ENCODE data around the gene GABPB1.
A peak's percentile ranks its signal among the peaks of the same experiment; 100 is the strongest.
"Not testable (repeated sequence)": the region's sequence is repeated elsewhere in the genome, so short reads cannot be mapped to it uniquely, and the experiment has no call there.

The GABPB1 gene

DNA sequence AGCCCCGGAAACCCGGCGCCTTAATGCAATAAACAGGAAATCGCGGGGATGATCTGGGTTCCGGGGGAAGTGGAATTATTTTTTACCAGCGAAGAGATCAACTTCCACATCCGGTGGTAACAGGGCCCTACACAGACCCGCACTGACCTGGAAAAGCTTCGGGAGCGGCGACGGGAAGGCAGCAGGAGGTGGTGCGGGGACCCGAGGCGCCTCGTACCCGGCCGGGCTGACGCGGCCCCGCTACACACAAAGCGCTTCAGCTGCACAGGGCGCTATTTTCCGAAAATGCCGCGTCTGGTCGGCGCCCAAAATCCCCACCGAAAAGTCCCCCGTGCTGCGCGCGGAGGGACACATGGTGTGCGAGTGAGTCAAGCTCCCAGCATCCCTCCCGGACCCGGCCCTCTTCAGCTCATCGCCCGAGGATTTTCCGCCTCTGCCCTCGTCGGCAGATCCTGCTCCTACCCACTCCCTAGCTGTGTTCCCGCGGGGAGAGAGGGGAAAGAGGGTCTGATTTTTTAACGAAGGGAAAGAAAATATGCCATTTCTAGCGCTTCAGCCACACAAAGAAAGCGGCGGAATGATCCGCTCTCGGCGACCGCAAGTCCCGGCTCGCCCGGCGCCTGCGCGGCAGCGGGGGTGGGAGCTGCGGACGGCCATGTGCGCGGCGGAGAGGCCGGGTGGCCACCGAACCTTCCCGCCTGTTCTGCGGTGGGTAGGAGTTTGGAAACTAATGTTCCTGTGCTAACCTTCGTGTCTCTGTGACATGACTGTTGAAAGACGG is at the start of gene GABPB1:
Gene GABPB1 (minus strand): TSS at position 361 of the 781 bp plus-strand sequence. CDS start 45,400 bp downstream, outside the sequence.
- DNase-seq = peak; percentile 81

DNA sequence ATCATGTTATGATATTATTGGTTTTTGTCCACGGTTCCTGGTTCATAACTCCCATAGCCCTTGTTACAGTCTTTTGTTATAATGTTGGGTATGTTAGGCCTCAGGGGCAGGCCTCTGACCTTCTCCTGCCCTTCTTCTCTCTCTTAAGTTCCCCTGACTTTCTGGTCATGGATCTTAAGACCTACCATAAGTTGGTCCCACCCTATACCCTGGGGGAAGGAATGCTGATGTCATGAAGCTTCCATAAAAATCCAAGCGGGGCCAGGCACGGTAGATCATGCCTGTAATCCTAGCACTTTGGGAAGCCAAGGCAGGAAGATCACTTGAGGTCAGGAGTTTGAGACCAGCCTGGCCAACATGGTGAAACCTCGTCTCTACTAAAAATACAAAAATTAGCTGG is 36.6 kb upstream of the GABPB1 start:
- not testable (repeated sequence) for DNase-seq

DNA sequence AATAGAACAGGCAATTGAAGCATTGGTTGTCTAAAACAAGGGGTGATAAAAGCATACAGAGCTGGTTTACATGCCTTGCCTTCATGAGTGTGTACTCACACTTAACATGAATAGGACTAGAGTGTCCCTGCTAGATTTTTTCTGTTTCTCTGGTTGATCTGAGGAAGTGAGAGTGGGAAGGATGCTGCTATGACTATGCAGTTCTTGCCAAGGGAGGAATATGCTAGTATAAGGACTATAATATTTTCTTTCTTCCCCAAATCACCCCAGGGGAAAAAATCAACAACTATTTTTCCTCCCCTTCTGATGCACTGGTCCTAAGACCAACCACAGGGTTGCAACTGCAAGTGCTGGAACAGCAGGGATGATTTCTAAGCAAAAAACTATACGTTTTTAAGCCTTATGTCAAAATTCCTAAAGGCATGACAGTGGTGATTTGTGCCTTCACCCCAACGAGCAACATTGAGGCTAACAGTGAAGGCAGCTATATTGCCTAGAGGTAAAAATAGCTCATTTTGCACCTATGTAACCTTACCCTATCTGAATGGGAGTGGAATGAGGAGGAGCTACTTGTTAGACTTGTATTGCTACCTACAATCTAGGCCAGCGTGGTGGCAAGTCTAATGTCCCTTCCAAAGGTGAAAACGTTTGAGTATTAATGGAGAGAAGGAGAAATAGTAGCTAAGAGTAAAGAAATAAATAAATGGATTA is 35.7 kb upstream of the GABPB1 start:
- no peak for DNase-seq

DNA sequence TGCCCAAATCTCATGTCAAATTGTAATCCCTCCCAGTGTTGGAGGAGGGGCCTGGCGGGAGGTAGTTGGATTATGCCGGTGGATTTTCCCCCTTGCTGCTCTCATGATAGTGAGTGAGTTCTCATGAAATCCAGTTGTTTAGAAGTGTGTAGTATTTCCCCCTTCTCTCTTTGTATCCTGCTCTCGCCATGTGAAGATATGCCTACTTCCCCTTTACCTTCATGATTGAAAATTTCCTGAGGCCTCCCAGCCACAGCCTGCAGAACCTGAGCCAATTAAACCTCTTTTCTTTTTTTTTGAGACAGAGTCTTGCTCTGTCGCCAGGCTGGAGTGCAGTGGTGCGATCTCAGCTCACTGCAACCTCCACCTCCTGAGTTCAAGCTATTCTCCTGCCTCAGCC is 27.4 kb upstream of the GABPB1 start:
- not testable (repeated sequence) for DNase-seq

DNA sequence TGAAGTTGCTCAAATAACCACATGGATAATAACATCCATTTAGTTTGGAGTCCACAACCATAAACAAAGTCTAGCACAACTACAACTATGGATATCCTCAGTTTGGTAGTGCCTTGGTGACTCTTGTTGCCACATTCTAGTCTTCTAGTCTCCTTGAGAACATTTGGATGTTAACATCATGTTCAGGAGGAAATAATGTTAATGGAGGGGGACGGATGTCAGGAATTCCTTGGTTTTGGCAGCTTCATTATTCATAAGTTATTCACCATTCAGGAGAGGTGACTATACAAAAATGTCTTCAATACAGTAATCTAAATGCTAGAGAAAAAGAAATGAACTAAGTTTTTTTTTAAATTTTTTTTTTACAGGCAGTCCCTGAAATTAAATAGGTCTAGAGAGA is 26.4 kb upstream of the GABPB1 start:
- DNase-seq = no peak

DNA sequence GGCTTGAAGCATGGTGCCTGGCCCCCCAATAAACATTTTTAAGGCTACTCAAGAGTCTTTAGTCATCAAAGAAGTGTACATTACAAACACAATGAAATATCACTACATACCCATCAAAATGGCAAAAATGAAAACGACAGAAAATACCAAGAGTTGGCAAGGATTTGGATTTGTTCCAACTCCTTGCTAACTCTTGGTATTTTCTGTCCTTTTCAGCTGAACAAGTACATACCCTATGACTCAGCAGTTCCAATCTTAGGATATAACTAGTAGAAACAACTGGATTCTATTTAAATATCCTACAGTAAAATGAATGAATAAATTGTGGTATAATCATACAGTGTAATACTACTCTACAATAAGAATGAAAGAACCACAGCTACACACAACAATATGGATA is 25.1 kb upstream of the GABPB1 start:
- no peak for DNase-seq

DNA sequence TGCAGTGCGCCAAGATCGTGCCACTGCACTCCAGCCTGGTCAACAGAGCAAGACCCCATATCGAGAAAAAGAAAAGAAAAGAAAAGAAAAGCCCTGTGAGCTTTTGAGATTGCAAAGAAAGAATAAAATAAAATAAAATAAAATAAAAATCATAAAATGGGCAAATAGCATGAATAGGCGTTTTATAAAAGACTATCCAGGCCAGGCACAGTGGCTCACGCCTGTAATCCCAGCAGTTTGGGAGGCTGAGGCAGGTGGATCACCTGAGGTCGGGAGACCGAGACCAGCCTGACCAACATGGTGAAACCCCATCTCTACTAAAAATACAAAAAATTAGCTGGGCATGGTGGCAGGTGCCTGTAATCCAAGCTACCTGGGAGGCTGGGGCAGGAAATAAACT is 24.4 kb upstream of the GABPB1 start:
- not testable (repeated sequence) for DNase-seq

DNA sequence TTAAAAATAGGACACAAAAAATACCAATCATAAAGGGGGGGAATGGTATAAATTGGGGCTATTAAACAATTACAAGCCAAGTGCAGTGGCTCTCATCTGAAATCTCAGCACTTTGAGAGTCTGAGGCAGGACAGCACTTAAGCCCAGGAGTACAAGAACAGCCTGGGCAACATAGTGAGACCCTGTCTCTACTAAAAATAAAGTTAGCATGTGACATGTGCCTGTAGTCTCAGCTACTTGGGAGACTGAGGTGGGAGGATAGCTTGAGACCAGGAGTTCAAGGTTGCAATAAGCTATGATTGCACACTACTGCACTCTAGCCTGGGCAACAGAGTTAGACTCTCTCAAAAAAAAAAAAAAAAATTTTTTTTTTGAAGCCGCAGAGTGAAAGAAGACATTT is 23.8 kb upstream of the GABPB1 start:
- DNase-seq = no peak

DNA sequence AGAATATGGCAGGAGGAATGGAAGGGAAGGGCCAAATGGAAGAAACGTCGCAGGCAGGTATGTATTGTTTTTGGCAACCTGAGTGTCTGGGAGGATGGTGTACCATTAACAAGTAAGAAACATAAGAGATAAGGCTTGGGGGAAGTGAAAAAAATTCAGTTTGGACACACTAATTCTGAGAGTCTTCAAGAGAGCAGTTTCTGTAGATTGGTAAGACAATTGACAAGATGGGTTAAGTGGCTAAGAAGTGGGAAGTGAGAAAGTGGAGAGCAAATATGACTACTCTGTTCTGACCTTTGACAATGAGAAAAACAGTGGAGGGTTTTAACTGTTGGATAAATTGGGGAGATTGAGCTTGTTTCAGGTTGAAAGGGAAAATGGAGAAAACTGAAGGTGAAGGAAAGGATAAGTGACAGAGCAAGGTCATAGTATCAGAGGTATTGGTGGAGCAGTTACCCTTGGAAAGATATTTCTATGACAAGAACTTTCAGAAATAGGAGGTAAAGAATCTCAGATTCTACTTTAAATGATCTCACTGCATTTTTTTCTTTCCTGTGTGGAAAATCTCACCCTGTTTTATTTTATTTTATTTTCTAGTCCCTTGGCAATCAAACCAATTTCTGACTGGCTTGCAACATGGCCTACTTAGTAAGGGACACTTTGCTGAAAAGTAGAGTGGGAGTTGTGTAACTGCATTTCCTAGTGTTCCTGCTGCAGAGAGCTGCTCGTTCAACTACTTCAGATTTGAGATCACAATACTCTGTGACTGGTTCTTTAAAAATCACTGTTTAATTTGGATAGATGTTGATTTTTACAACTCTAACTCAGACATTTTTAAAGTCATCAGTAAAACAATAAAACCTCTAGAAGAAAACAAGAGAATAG is 23.1 kb upstream of the GABPB1 start:
- no peak for DNase-seq

DNA sequence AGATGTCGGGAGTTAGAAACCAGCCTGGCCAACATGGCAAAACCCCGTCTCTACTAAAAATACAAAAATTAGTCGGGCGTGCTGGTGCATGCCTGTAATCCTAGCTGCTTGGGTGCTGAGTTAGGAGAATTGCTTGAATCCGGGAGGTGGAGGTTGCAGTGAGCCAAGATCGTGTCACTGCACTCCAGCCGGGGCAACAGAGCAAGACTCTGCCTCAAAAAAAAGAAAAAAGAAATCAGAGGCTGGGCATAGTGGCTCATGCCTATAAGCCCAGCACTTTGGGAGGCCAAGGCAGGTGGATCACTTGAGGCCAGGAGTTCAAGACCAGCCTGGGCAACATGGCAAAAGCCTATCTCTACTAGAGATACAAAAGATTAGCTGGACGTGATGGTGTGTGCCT is 14.6 kb upstream of the GABPB1 start:
- not testable (repeated sequence) for DNase-seq

DNA sequence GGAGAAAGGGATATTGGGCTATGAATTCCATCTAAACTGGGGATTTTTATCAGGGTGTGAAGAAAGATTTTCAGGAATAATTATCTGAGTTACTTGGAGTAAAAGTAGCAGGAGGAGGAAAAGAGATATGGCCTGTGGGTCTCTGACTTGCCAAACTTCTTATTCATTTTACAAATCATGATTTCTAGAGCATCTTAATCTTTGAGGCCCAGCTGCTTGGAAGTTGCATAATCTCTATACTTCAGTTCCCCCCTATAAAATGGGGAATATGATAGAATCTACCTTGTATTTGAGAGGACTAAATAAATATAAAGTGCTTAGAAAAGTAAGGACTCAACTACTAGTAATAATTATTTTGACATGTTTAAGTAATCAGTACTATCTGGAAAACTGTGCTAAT is 11.0 kb upstream of the GABPB1 start:
- DNase-seq = no peak

DNA sequence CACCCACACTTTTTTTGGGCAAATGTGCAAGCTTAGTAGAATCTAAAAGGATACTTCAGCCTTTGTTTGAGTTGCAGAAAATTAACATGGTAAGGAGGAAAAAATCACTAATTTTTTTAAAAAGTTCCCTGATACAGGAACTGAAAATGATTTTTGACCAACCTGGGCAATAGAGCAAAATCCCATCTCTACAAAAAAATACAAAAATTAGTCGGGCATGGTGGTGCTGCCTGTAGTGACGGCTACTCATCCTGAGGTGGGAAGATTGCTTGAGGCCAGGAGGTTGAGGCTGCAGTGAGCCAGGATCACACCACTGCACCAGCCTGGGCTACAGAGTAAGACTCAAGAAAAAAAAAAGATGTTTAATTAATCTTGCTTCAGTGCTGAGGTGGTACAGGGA is 10.6 kb upstream of the GABPB1 start:
- DNase-seq = no peak

DNA sequence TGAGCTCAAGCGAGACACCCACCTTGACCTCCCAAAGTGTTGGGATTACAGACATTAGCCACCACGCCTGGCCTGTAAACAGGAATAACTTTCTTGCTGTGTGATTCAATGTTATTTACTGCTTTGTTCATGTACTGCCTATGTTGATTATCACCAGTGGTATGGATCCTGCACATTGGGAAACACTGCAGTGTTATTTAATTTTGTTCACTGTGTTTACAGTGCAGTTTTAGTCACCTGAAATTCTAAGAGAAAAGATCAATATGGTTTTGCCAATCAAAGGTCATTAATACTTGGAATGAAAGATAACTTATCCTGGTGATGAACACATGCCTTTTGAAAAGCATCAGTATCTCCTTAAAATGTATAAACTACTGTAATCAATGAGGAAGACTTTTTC is 8.6 kb upstream of the GABPB1 start:
- no peak for DNase-seq

DNA sequence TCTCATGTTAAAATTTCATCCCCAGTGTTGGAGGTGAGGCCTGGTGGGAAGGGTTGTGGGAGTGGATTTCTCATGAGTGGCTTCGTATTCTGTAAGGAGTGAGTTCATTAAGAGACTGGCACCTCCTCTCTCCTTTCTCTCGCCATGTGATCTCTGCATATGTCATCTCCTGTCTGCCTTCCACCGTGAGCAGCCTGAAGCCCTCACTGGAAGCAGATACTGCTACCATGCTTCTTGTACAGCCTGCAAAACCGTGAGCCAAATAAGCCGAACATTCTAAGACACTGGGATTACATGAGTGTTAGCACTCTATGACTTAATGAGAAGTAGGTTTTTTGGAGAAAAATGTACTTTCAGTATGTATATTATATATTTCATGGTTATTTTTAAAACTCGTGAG is 6.8 kb upstream of the GABPB1 start:
- no peak for DNase-seq

DNA sequence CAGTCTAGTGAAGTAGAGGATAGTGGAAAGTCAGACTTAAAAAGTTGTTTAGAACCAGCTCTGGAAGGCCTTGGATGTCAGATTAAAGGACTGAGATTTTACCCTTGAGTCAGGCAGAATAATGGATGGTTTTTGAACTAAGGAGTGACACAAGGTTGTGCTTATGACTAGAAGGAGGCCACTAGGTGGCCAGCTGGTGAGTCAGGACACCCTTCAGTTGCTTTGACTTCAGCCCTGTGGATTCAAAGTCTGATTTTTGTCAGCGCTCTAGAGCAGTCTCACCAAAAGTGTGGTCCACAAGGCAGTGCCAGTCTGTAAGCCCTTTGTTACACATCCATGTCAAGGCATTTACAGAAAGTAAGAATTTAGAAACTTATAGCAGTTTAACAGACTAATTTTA is 3.8 kb upstream of the GABPB1 start:
- DNase-seq = no peak

DNA sequence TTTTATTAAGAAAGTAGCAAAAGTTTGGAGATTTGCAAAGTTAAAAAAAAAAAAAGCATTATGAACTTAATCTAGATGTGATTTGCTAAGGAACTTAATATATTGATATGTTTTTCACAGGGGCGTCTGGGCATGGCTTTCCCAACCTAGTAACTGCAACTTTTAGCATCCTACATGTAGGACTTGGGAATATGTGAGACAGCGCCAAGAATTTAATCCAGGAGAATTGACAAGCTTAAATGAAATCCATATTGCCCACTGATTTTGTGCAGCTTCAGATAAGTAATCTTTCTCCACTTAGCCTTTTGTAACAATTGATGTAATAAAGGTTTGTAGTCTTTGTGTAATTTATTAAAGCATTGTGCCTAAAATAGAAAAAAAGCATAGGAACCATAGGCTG is 982 bp upstream of the GABPB1 start:
- DNase-seq = no peak

DNA sequence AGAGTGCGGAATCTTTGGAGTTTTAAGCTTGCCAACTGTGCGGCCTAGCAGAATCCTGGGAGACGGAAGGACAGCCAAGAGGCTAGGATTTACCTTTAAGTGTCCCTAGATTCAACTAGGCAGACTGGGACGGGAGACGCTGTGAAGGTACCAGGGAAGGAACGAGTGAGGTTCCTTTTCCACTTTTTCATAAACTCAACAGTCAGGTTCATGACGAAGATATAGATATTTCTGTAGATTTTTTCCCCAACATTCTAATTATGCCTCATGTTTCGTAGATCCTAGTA is 564 bp upstream of the GABPB1 start:
- DNase-seq = no peak

DNA sequence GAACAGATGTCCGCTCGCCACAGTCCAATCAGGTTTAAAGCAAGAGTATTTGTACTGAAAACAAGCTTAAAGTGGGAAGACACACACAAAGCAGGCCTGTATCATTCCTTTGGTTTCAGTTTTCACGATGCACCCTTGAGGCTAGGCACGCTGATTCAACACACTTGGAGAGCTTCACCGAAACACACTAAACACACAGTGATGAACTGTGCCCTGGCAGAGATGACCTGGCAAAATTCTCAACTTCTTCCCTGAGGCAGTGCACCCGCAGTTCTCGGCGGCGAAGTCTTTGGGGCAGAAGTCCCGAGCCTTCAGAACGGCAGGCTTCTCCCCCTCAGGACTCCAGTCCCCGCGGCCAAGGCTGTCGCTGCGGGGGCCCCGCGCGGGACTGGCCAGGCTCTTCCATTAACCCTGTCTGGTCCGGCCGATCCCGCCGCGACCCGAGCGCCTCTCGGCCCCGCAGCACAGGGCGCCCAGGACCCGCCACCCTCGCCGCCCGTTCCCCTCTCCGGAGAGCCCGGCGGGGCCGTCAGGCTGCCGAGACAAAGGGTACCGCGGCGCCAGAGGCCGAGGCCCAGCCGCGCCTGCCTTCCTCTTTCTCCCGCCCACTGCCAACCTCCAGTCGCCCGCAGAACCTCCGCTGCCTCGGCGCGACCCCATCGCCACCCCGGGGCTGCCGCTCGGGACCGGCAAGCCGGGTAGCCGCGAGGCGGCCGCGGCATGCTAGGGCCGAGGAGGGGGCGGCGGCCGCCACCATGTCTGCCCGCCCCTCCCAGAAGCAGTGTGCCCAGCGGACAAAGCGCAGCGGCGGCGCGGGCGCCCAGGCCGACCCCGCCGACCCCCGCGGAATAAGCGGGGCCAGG is 792 bp downstream of the GABPB1 start:
- DNase-seq = peak; percentile 32

DNA sequence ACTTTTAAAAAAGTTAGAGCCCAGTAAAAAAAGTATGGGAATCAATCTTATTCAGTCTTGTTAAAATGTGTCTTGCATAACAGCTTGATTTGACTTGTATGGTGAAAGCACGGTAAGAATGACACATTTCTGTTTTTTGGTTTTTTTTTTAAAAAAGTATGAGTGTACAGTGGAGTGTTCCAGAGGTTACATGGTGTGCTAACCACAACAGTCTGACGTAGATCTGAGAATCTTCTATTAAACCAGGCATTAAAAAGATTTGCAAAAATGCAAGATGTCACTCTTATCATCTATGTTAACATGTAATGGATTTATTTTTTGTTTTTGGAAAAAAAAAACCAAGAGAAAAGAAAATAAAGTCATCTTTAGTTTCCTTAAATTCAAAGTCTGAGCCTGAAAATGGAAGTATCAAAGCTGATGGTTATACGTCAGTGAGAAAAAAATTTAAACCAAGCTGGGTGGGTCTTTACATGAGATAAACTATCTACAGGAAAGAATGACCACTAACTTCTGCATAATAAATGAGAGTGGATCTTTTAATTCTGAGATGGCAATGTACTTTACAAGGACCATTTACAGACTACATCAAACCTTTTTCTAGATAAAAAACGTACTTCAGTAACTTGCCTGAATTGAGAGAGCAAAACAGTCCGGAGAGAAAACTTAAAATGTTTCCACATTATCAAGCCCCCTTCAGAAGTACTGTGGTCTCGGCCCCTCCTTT is 1.6 kb downstream of the GABPB1 start:
- DNase-seq = no peak

DNA sequence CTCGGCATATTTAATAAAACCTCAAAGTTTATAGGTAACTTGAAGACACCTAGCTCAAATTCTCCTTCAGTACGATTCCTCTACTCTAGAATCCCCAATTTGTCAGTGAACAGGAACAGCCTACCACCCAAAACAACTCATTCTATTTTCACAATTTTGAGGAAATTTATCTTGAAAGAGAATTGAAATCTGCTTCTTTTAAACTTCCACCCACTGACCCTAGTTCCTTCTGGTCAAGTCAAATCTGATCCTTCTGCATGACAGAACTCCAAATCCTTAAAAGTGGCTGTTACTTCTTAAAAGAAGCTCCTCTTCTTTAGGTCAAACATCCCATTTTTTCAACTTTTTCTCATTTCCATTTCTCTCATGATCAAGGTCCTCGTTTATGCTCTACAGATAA is 4.4 kb downstream of the GABPB1 start:
- DNase-seq = no peak

DNA sequence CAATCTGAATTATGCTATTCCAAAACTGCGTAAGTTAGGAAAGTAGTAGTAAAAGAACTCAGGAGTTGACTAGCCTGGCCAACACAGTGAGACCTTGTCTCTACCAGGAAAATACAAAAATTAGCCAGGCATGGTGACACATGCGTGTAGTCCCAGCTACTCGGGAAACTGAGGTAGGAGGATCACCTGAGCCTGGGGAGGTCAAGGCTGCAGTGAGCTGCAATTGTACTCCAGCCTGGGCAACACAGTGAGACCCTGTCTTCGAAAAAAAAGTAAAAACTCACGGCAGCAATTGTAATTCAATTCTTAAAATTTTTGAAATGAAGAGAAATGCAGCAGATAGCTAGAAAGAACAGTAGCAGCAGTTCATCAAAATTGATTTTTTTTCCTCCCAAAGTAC is 9.7 kb downstream of the GABPB1 start:
- DNase-seq = no peak

DNA sequence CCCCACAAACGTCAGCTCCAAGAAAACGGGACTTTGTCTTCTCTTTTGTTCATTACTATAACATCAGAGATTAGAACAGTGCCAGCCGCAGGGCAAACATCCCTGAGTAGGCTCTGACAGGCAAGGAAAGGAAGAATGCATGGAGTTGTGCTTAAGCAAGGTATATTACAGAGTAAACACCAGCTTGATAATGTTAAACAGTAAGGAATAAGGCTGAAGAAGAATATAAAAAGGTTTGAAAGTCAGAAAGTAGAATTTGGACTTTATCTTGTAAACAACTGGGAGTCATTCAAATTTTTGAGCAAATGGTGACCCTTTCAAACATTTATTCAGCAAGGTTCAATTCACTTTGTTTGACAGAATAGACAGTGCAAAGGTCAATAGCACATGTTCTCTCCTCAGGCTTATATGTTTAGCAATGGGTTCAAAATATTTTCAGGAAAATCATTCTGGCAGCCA is 11.0 kb downstream of the GABPB1 start:
- no peak for DNase-seq
